ENCODE results near the gene DSPP. TPM values are rescaled to one million over a fixed set of nuclear protein-coding genes. Genes with fewer than 3 reads are reported as not detected.

DSPP gene
- total RNA-seq, 4 donors from 2014 or later = not detected

DNA sequence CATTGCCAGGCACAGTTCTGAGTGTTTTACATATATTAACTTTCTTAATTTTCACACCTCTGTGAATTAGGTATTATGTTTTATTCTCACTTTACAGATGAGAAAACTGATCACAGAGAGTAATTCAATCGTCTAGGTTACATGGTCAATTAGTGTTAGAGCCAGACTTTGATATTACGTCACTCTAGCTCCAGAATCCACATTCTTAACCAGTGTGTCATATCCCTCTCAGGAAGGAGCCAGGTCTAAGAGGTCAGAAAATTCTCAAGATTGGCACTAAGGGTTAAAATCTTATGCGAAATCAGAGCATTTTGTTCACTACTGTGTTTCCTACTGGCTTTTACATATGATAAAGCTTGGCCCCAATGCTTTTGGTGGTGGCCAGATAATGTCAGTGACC lies 49.2 kb downstream of the DSPP start:
- Histone ChIP-seq H3K4me3 (no peak overlapping the region), H3K27me3 (no peaks in the 10 kb centered on the region), H3K36me3 (no peaks in the 10 kb centered on the region), H3K9me3 (no peaks in the 10 kb centered on the region), H3K27ac (no peak overlapping the region), H3K4me1 (peaks cover 0 to 11% (median 2%) of the 10 kb centered on the region in 4 donors)
- 52 to 58% methylated on average over 3 of the region's 3 CpGs for WGBS, 2 donors
- TF ChIP-seq, protein P1, sequence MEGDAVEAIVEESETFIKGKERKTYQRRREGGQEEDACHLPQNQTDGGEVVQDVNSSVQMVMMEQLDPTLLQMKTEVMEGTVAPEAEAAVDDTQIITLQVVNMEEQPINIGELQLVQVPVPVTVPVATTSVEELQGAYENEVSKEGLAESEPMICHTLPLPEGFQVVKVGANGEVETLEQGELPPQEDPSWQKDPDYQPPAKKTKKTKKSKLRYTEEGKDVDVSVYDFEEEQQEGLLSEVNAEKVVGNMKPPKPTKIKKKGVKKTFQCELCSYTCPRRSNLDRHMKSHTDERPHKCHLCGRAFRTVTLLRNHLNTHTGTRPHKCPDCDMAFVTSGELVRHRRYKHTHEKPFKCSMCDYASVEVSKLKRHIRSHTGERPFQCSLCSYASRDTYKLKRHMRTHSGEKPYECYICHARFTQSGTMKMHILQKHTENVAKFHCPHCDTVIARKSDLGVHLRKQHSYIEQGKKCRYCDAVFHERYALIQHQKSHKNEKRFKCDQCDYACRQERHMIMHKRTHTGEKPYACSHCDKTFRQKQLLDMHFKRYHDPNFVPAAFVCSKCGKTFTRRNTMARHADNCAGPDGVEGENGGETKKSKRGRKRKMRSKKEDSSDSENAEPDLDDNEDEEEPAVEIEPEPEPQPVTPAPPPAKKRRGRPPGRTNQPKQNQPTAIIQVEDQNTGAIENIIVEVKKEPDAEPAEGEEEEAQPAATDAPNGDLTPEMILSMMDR (IDR thresholded peaks at IDR 0.05) = no peak
- no peak for TF ChIP-seq POLR2A (IDR thresholded peaks at IDR 0.05)
- TF ChIP-seq EP300 (IDR thresholded peaks at IDR 0.05) = no peak
- DNase-seq (ENCODE audit: low spot score in 2 of 2) = no peak

DNA sequence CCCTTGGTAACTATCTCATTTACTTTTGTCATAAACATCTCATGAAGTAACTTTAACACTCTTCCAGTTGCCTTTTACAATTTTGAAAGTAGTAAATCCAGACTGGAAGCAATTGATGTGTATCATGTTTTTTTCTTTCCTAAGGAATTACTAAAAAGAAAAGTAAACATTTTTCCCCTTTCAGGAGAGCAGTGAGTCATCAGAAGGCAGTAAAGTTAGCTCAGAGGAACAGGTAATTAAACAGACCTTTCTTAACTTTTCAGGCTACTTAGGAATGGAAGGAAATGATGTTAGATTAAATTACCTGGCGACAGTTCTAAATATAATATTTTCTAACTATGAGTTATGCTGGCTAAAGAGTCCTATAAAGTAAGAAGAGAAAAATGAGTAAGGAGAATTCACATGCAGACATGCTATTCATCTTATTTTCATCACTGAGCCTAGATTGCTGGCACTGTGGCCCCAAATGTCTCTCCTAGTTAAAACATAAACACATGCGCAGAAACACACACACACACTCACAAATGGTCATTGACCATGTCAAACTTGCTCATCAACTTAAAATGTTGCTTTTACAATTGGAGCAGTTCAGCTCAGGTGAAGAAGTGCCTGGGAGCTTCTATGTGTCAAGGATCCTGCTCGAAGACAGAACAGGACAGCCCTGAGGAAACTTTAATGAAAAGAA lies 51.1 kb downstream of the DSPP start:
- Histone ChIP-seq H3K9me3 (no peaks in the 10 kb centered on the region), H3K27ac (peak overlapping the region in 2 of 4 donors; percentile 0 to 4), H3K4me1 (peaks cover 0 to 11% (median 2%) of the 10 kb centered on the region in 4 donors), H3K36me3 (no peaks in the 10 kb centered on the region), H3K4me3 (no peak overlapping the region), H3K27me3 (no peaks in the 10 kb centered on the region)
- DNase-seq (ENCODE audit: low spot score in 2 of 2) = no peak
- TF ChIP-seq, protein P1 (IDR thresholded peaks at IDR 0.05) = no peak
- TF ChIP-seq EP300 (IDR thresholded peaks at IDR 0.05) (no peak), POLR2A (IDR thresholded peaks at IDR 0.05) (no peak)
- WGBS, 2 donors = 69 to 73% methylated on average over 3 of the region's 3 CpGs

DNA sequence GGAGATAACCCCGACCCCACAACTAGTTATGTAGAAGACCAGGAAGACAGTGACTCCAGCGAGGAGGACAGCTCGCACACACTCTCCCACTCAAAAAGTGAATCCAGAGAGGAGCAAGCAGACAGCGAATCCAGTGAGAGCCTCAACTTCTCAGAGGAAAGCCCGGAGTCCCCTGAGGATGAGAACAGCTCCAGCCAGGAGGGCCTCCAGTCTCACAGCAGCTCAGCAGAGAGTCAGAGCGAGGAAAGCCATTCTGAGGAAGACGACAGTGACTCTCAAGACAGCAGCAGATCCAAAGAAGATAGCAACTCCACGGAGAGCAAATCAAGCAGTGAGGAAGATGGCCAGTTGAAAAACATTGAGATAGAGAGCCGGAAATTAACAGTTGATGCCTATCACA lies 54.5 kb downstream of the DSPP start:
- DNase-seq (ENCODE audit: low spot score in 2 of 2) = no peak
- H3K27me3 ChIP-seq = no peaks in the 10 kb centered on the region
- H3K4me3 ChIP-seq = no peak overlapping the region
- TF ChIP-seq EP300 (IDR thresholded peaks at IDR 0.05) = no peak
- TF ChIP-seq, protein P1 (IDR thresholded peaks at IDR 0.05) = no peak
- no peak for TF ChIP-seq POLR2A (IDR thresholded peaks at IDR 0.05)
- no peaks in the 10 kb centered on the region for H3K36me3 ChIP-seq
- no peaks in the 10 kb centered on the region for H3K9me3 ChIP-seq
- peaks cover 0 to 11% (median 2%) of the 10 kb centered on the region in 4 donors for H3K4me1 ChIP-seq
- WGBS, 2 donors = 91 to 92% methylated on average over 9 of the region's 9 CpGs
- no peak overlapping the region for H3K27ac ChIP-seq

Other genes starting within 250 kb of the DSPP start
- 10 to 100 TPM; 62.4 to 75.1 (median 67.8) TPM for gene HSD17B11, start 217.3 kb upstream of the DSPP start, total RNA-seq
- gene NUDT9, start 186.0 kb upstream of the DSPP start, total RNA-seq = 10 to 100 TPM; 15.0 to 33.3 (median 24.5) TPM
- gene SPARCL1, start 79.2 kb upstream of the DSPP start, total RNA-seq = 100 to 1,000 TPM; 312 to 741 (median 433) TPM
- gene DMP1, start 41.8 kb downstream of the DSPP start, total RNA-seq = not detected
- gene IBSP, start 191.0 kb downstream of the DSPP start, total RNA-seq = not detected
- not detected for gene MEPE, start 224.4 kb downstream of the DSPP start, total RNA-seq

Measured in tibial nerve (tissue), 4 donors.